Measurements from ENCODE around the gene DDX42. TPM values are rescaled to one million over a fixed set of nuclear protein-coding genes. Genes with fewer than 3 reads are reported as not detected.
"Not testable (repeated sequence)": the region's sequence is repeated elsewhere in the genome, so short reads cannot be mapped to it uniquely, and the experiment has no call there.

Gene DDX42
- total and polyA plus RNA-seq, 3 experiments from 2014 or later, result 16.9 to 122 (median 103) TPM

DNA sequence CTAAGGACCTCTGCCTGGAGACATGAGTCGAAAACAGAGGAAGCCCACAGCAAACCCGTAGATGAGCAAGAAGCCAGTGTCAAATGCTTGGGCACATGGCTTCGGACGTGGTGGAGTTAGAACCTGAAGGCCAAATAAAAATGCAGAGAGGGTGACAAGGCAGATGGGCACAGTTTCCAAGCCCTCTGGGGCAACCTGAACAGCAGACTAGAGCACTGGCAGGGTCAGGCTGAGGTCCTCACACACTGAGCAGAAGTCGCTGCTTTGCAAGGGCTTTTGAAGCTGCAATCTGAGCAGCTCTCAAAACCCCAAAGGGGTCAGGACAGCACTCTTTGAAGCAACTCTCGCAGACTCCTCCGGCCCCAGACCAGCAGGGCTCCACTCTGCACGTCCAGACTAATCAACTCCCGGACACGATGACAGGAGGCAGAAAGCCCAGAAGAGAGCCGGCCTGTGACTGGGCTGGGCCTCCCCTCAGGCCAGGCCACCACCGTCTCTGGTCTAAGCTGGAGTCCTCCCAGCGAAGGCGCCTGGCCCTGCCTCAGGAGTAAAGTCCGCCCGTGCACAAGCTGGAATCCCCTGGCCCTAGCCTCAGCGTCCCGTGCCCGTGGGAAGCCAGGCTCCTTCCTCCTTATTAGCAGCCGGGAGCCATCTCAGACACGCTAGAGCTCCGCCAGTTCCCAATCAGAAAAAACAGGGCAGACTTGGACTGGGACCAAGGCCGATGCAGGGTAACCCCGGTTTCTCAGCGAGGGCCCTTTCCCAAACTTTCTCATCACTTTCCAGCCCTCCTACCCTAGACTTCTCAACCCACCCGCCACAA lies 67.6 kb downstream of the DDX42 start:
- peak overlapping the region; percentile 69 for H3K4me3 ChIP-seq (ENCODE audit: low read length)
- POLR2A ChIA-PET, result interaction anchor here (0.9 to 6.9 kb wide), 4 partner anchors 12 to 147 kb away, joined by 4 to 73 read pairs (median 4); partner anchors contain the start of genes CCDC47, DDX42, FTSJ3 and PSMC5

DNA sequence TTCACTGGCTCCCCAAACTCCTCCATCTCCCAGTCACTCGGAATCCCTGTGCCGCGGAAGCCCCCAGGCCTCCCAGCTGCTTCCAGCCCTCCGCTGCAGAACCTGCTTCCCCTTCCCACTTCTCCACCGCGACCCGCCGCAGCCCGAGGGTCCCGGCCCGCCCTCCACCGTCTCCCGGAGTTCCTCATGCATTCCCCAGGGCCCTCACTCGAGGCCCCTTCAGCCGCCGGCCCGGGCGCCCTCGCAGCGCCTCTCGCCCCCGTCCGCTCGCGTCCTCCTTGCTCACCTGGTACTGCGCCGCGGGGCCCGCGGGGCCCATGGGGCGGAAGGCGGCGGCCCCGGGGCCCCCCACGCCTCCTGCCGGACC lies 68.2 kb downstream of the DDX42 start:
- Histone ChIP-seq H3K36me3 (ENCODE audit: insufficient read depth, low read length) (no peaks in the 10 kb centered on the region), H3K4me1 (ENCODE audit: insufficient read depth, low read length) (peaks cover 44% of the 10 kb centered on the region), H3K27ac (ENCODE audit: low read depth, low read length) (peak overlapping the region; percentile 88), H3K27me3 (ENCODE audit: insufficient read depth, low read length, poor library complexity, severe bottlenecking) (no peaks in the 10 kb centered on the region), H3K4me3 (ENCODE audit: low read length) (peak overlapping the region; percentile 69), H3K9me3 (ENCODE audit: low read length) (no peaks in the 10 kb centered on the region)
- Mint-ChIP-seq H3K4me3 (peak overlapping the region; percentile 91 to 97 (median 94)), H3K4me1 (peaks cover 34 to 47% (median 46%) of the 10 kb centered on the region in 3 donors), H3K27me3 (no peaks in the 10 kb centered on the region), H3K27ac (peak overlapping the region; percentile 84 to 97 (median 94)), H3K9me3 (no peaks in the 10 kb centered on the region), H3K36me3 (peaks cover 0 to 15% (median 0%) of the 10 kb centered on the region in 3 donors)
- POLR2A ChIA-PET, result interaction anchor here (0.9 to 6.9 kb wide), 3 partner anchors 13 to 147 kb away, joined by 4 to 73 read pairs (median 4); partner anchors contain the start of genes CCDC47, DDX42, FTSJ3 and PSMC5
- DNase-seq, result peak in 1 of 5 donors; percentile 59
- CTCF ChIA-PET, result interaction anchor here (1.4 to 6.8 kb wide), 2 partner anchors 9 to 14 kb away, joined by 5 to 48 read pairs; partner anchors contain the start of genes FTSJ3 and PSMC5

More for the DNA sequence above, 67.6 kb downstream of the DDX42 start:
- Histone ChIP-seq H3K4me1 (ENCODE audit: insufficient read depth, low read length) (peaks cover 44% of the 10 kb centered on the region), H3K27ac (ENCODE audit: low read depth, low read length) (peak overlapping the region; percentile 88), H3K36me3 (ENCODE audit: insufficient read depth, low read length) (peaks cover 4% of the 10 kb centered on the region), H3K27me3 (ENCODE audit: insufficient read depth, low read length, poor library complexity, severe bottlenecking) (no peaks in the 10 kb centered on the region), H3K9me3 (ENCODE audit: low read length) (no peaks in the 10 kb centered on the region)
- H3K9me3 Mint-ChIP-seq, result no peaks in the 10 kb centered on the region
- H3K27me3 Mint-ChIP-seq, result no peaks in the 10 kb centered on the region
- H3K36me3 Mint-ChIP-seq, result peaks cover 0 to 21% (median 0%) of the 10 kb centered on the region in 3 donors
- CTCF ChIA-PET, result interaction anchor here (1.4 to 6.8 kb wide), 2 partner anchors 8 to 13 kb away, joined by 5 to 48 read pairs; partner anchors contain the start of genes FTSJ3 and PSMC5
- no peak for DNase-seq
- H3K4me3 Mint-ChIP-seq, result peak overlapping the region; percentile 91 to 97 (median 94)
- H3K4me1 Mint-ChIP-seq, result peaks cover 34 to 50% (median 47%) of the 10 kb centered on the region in 3 donors
- H3K27ac Mint-ChIP-seq, result peak overlapping the region; percentile 84 to 97 (median 94)

DNA sequence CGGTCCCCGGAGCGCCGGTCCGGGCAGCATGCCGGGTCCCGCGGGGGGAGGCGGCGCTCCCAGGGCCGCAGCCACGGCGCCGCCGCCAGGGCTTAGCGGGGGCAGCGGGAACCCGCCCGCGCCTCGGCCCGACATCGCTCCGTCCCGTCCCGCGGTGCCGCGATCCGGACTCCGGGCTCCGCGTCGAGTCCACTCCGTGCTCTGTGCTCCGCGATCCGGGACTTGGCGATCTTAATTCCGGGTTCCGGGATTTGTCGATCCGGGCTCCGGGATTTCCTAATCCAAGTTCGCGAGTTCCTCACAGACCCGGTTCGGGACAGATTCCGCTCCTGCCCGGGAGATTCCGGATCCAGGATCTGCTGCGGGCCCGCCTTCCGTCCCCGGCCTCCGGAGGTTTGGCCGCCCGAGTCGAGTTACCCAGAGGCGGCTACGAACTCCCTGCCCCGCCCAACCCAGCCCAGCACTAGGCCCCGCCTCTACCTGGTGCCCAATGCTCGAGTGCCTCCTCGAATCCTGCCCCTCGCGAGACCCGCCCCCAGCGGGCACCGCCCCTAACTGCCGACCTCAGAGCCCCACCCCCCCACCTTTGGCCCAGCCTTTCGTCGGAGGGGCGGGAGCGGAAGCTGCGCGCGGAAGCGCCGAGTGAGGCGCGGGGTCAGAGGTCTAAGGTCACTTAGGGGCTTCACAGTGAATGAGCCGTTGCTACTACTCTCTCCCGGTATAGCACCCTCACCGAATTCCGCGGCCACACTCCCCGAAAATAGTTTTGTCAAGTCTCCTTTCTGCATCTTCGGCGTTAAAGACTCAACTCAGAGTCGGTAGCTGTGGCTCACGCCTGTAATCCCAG lies 68.8 kb downstream of the DDX42 start, which contains the start of gene SMARCD2:
TSS of gene SMARCD2 (minus strand) at position 146 of the 847 bp plus-strand sequence. CDS start at position 135, 11 bp downstream.
- DNase-seq, result peak; percentile 97 to 100 (median 98)

DNA sequence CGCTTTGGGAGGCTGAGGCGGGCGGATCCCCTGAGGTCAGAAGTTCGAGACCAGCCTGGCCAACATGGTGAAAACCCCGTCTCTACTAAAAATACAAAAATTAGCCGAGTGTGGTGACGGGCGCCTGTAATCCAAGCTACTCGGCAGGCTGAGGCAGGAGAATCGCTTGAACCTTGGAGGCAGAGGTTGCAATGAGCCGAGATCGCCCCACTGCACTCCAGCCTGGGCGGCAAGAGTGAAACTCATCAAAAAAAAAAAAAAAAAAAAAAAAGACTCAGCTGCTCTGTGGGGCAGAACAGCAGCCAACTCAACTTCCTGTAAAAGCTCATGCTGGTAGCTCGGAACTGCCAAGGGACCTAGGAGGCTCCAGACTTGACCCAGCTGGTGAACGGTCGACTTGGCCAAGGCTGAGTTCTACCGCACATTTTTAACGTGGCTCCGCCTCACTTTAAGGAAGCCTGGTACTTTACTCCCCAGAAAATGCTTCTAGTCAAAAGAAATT lies 69.5 kb downstream of the DDX42 start:
- not testable (repeated sequence) for H3K9me3 ChIP-seq (ENCODE audit: low read length); H3K9me3 Mint-ChIP-seq; H3K36me3 ChIP-seq (ENCODE audit: insufficient read depth, low read length); H3K27me3 Mint-ChIP-seq; H3K27me3 ChIP-seq (ENCODE audit: insufficient read depth, low read length, poor library complexity, severe bottlenecking)
- Histone ChIP-seq H3K4me1 (ENCODE audit: insufficient read depth, low read length) (peaks cover 43% of the 10 kb centered on the region), H3K27ac (ENCODE audit: low read depth, low read length) (peak overlapping the region; percentile 71), H3K4me3 (ENCODE audit: low read length) (peak overlapping the region; percentile 83)
- H3K4me1 Mint-ChIP-seq, result peaks cover 37 to 47% (median 46%) of the 10 kb centered on the region in 3 donors
- peak in 3 of 5 donors; percentile 23 to 40 (median 32) for DNase-seq
- H3K27ac Mint-ChIP-seq, result peak overlapping the region; percentile 85 to 97 (median 90)
- ChIA-PET POLR2A (interaction anchor here (0.6 to 6.9 kb wide), 13 partner anchors 14 to 664 kb away, joined by 3 to 73 read pairs (median 6); partner anchors contain the start of genes CCDC47, DDX42, FTSJ3 and LIMD2), CTCF (interaction anchor here (0.9 to 6.8 kb wide), 3 partner anchors 8 to 177 kb away, joined by 4 to 48 read pairs (median 8); partner anchors contain the start of genes FTSJ3, ICAM2 and PSMC5)
- H3K4me3 Mint-ChIP-seq, result peak overlapping the region; percentile 85 to 95 (median 88)
- H3K36me3 Mint-ChIP-seq, result peaks cover 0 to 14% (median 0%) of the 10 kb centered on the region in 3 donors

More for the DNA sequence above, 68.8 kb downstream of the DDX42 start, which contains the start of gene SMARCD2:
- H3K4me3 ChIP-seq (ENCODE audit: low read length), result peak within 1 kb of the TSS; percentile 83
- Mint-ChIP-seq H3K27me3 (no peaks in the 10 kb centered on the region), H3K4me1 (peaks cover 36 to 47% (median 47%) of the 10 kb centered on the region in 3 donors), H3K4me3 (peak within 1 kb of the TSS; percentile 91 to 97 (median 94)), H3K36me3 (peaks cover 0 to 14% (median 0%) of the 10 kb centered on the region in 3 donors), H3K27ac (peak within 1 kb of the TSS; percentile 85 to 97 (median 94)), H3K9me3 (no peaks in the 10 kb centered on the region)
- ChIA-PET CTCF (interaction anchor here (0.9 to 6.8 kb wide), 3 partner anchors 8 to 178 kb away, joined by 4 to 48 read pairs (median 8); partner anchors contain the start of genes FTSJ3, ICAM2 and PSMC5), POLR2A (interaction anchor here (0.6 to 6.9 kb wide), 12 partner anchors 13 to 665 kb away, joined by 3 to 73 read pairs (median 6); partner anchors contain the start of genes CCDC47, DDX42, FTSJ3 and MAP3K3)
- H3K4me1 ChIP-seq (ENCODE audit: insufficient read depth, low read length), result peaks cover 44% of the 10 kb centered on the region
- no peaks in the 10 kb centered on the region for H3K27me3 ChIP-seq (ENCODE audit: insufficient read depth, low read length, poor library complexity, severe bottlenecking)
- H3K9me3 ChIP-seq (ENCODE audit: low read length), result no peaks in the 10 kb centered on the region
- no peaks in the 10 kb centered on the region for H3K36me3 ChIP-seq (ENCODE audit: insufficient read depth, low read length)
- H3K27ac ChIP-seq (ENCODE audit: low read depth, low read length), result peak within 1 kb of the TSS; percentile 88

DNA sequence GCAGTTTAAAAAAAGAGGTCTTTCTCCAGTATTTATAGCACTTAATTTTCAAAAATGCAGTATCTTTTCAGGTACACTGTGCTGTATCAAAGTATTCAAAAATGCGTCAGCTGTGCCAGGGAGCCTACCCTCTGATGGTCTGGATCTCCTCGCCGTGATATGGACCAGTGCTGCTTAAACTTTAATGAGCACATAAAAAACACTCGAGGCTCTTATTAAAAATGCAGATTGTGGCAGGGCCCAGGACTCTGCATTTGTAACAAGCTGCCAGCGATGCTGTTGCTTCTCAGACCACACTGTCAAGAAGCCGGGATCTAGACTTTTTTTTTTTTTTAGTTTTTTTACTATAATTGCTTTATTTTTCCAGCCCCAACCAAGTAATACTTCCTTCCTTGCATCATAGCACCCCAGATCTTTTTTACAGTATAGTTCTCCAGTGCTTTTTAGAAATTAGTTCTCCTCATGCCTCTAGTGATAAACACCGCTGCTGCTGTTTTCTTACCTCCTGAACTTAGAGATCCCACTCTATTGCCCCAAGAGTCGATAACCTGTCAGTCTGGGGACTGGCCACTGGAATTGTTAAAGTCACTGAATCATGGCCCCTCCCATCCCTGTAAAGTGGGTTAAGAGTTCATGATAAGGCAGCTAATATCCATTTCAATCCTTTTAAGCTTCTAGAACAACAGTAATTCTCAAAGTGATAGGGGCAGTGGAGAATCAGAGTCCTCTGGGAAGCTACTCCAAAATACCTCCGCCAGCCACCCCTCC lies 70.1 kb downstream of the DDX42 start:
- H3K4me3 ChIP-seq (ENCODE audit: low read length), result peak overlapping the region; percentile 83
- no peaks in the 10 kb centered on the region for H3K9me3 Mint-ChIP-seq

DNA sequence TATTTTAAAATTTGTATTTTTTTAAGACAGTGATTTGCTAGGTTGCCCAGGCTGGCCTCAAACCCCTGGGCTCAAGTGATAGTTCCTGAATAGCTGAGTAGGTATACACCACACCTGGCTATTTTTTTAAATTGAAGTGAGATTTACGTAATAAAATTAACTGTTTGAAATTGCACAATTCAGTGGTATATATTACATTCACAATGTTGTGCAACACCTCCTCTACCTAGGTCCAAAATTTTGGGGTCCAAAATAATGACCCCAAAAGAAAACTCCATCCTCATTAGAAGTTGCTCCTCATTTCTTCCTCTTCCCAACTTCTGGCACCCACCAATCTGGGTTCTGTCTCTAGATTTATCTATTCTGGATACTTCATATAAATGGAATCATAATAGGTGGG lies 71.5 kb downstream of the DDX42 start:
- POLR2A ChIA-PET, result no interaction called here
- no peaks in the 10 kb centered on the region for H3K27me3 ChIP-seq (ENCODE audit: insufficient read depth, low read length, poor library complexity, severe bottlenecking)
- Mint-ChIP-seq H3K4me3 (peak overlapping the region in 1 of 7 donors; percentile 89), H3K4me1 (peaks cover 29 to 40% (median 36%) of the 10 kb centered on the region in 3 donors), H3K36me3 (peaks cover 0 to 12% (median 0%) of the 10 kb centered on the region in 3 donors), H3K27me3 (peaks cover 0 to 2% of the 10 kb centered on the region in 2 donors), H3K27ac (peak overlapping the region in 1 of 8 donors; percentile 97), H3K9me3 (no peaks in the 10 kb centered on the region)
- peaks cover 29% of the 10 kb centered on the region for H3K4me1 ChIP-seq (ENCODE audit: insufficient read depth, low read length)
- H3K4me3 ChIP-seq (ENCODE audit: low read length), result no peak overlapping the region
- H3K9me3 ChIP-seq (ENCODE audit: low read length), result no peaks in the 10 kb centered on the region
- no peaks in the 10 kb centered on the region for H3K36me3 ChIP-seq (ENCODE audit: insufficient read depth, low read length)
- DNase-seq, result no peak
- CTCF ChIA-PET, result no interaction called here
- no peak overlapping the region for H3K27ac ChIP-seq (ENCODE audit: low read depth, low read length)

More for the DNA sequence above, 70.1 kb downstream of the DDX42 start:
- CTCF ChIA-PET, result interaction anchor here (0.9 to 6.8 kb wide), 3 partner anchors 9 to 176 kb away, joined by 4 to 48 read pairs (median 8); partner anchors contain the start of genes FTSJ3, ICAM2 and PSMC5
- Mint-ChIP-seq H3K36me3 (peaks cover 0 to 14% (median 0%) of the 10 kb centered on the region in 3 donors), H3K27ac (peak overlapping the region; percentile 85 to 97 (median 90)), H3K27me3 (no peaks in the 10 kb centered on the region), H3K4me1 (peaks cover 36 to 45% (median 44%) of the 10 kb centered on the region in 3 donors), H3K4me3 (peak overlapping the region; percentile 85 to 95 (median 88))
- POLR2A ChIA-PET, result interaction anchor here (0.6 to 6.9 kb wide), 10 partner anchors 15 to 664 kb away, joined by 3 to 73 read pairs (median 6); partner anchors contain the start of genes CCDC47, DDX42, FTSJ3 and LIMD2
- no peaks in the 10 kb centered on the region for H3K27me3 ChIP-seq (ENCODE audit: insufficient read depth, low read length, poor library complexity, severe bottlenecking)
- H3K4me1 ChIP-seq (ENCODE audit: insufficient read depth, low read length), result peaks cover 41% of the 10 kb centered on the region
- peak overlapping the region; percentile 71 for H3K27ac ChIP-seq (ENCODE audit: low read depth, low read length)
- no peaks in the 10 kb centered on the region for H3K36me3 ChIP-seq (ENCODE audit: insufficient read depth, low read length)
- no peaks in the 10 kb centered on the region for H3K9me3 ChIP-seq (ENCODE audit: low read length)
- DNase-seq, result no peak
